Measurements from ENCODE around the gene TMEM184A. TPM values are rescaled to one million over a fixed set of nuclear protein-coding genes. Genes with fewer than 3 reads are reported as not detected.

Gene TMEM184A
- total and polyA plus RNA-seq, 10 of the 15 experiments (the other 5 are each of a cell fraction or from before 2014, with no cell fraction given): 0.04 to 0.15 TPM; not detected in 8

- intact Hi-C loops (cut with micrococcal nuclease; ENCODE audit: unreplicated experiment) (no loop called here), in situ Hi-C loops (cut with MboI) (no loop called here)
- no peaks in the 10 kb centered on the region for H3K4me1 ChIP-seq (ENCODE audit: control insufficient read depth, insufficient read depth, low read length)
- no peak overlapping the region for H3K9ac ChIP-seq (ENCODE audit: control insufficient read depth, insufficient read depth, low read length)
- no peaks in the 10 kb centered on the region; the same call in 2 of the 3 replicates for H3K9me3 ChIP-seq (replicated peaks; ENCODE audit: control insufficient read depth, insufficient read depth, low read length)
- CTCF ChIA-PET: no interaction called here
- H3K79me2 ChIP-seq (ENCODE audit: control insufficient read depth, insufficient read depth, low read length): no peaks in the 10 kb centered on the region; the same call in 1 of the 2 replicates
- no peak for TF ChIP-seq EP300 (IDR thresholded peaks at IDR 0.05; ENCODE audit: borderline replicate concordance in 1 of 2, control insufficient read depth in 1 of 2, low read depth in 2 of 2, low read length in 2 of 2)
- TF ChIP-seq IKZF2 (IDR thresholded peaks at IDR 0.05): no peak
- no peak for TF ChIP-seq ZBTB11 (CRISPR knock-in tag; IDR thresholded peaks at IDR 0.05)
- TF ChIP-seq NFIC (IDR thresholded peaks at IDR 0.05; ENCODE audit: low read depth, low read length): no peak
- no peak for TF ChIP-seq FOXK2 (IDR thresholded peaks at IDR 0.05)
- TF ChIP-seq E2F4 (IDR thresholded peaks at IDR 0.05; ENCODE audit: low read depth, low read length): no peak
- no peak for TF ChIP-seq SRF (IDR thresholded peaks at IDR 0.05; ENCODE audit: low read depth in 2 of 2, low read length in 2 of 2)
- TF ChIP-seq CREM (IDR thresholded peaks at IDR 0.05; ENCODE audit: low read depth): no peak
- TF ChIP-seq CBX5 (IDR thresholded peaks at IDR 0.05; ENCODE audit: low read depth): no peak
- TF ChIP-seq SP1 (IDR thresholded peaks at IDR 0.05; ENCODE audit: low read depth, low read length): no peak
- TF ChIP-seq RB1 (IDR thresholded peaks at IDR 0.05; ENCODE audit: borderline replicate concordance): no peak
- no peak for TF ChIP-seq KLF5 (IDR thresholded peaks at IDR 0.05; ENCODE audit: partially characterized antibody)
- no peak for TF ChIP-seq RAD21 (IDR thresholded peaks at IDR 0.05; ENCODE audit: insufficient read depth, low read depth, low read length)
- TF ChIP-seq KAT2A (conservative IDR thresholded peaks at IDR 0.05; ENCODE audit: control insufficient read depth, low read depth, low read length): no peak
- no peak for TF ChIP-seq TCF7 (IDR thresholded peaks at IDR 0.05; ENCODE audit: borderline replicate concordance)
- TF ChIP-seq POLR2AphosphoS5 (IDR thresholded peaks at IDR 0.05; ENCODE audit: low read length): no peak
- no peak for TF ChIP-seq BHLHE40 (IDR thresholded peaks at IDR 0.05; ENCODE audit: borderline replicate concordance in 1 of 2, low read depth in 2 of 2, low read length in 1 of 2)
- ATAC-seq (no peak), DNase-seq (ENCODE audit: low read depth, low spot score) (no peak), FAIRE-seq (no peak)
- no peaks in the 10 kb centered on the region for H4K20me1 ChIP-seq (ENCODE audit: control insufficient read depth, insufficient read depth)
- SMC1A ChIA-PET (ENCODE audit: uncharacterized antibody, unreplicated experiment): interaction anchor here (1.0 kb wide), 1 partner anchor 52 kb away, joined by 3 read pairs; no protein-coding TSS in a partner anchor
- H3K4me2 ChIP-seq (ENCODE audit: control insufficient read depth, insufficient read depth): no peak overlapping the region
- no peaks in the 10 kb centered on the region for H3K27me3 ChIP-seq (replicated peaks in 1 of 2; ENCODE audit: control insufficient read depth in 2 of 2, insufficient read depth in 2 of 2, low read length in 1 of 2)
- BruUV-seq (replicated peaks): no TSS peak
- POLR2A ChIA-PET: no interaction called here
- H3K27ac ChIP-seq (ENCODE audit: control insufficient read depth, insufficient read depth): no peak overlapping the region
- WGBS (ENCODE audit: insufficient coverage, insufficient replicate concordance, low lambda C conversion rate, missing lambda C conversion rate): 59% methylated on average over 6 of the region's 6 CpGs
- RAD21 ChIA-PET (ENCODE audit: unreplicated experiment): no interaction called here
- H2AFZ ChIP-seq (ENCODE audit: control insufficient read depth, low read depth, low read length): no peak overlapping the region
- no peak overlapping the region for H3K4me3 ChIP-seq
- H3K36me3 ChIP-seq (ENCODE audit: control insufficient read depth in 2 of 2, insufficient read depth in 2 of 2, low read length in 1 of 2): no peaks in the 10 kb centered on the region
Observed at GRCh38 chr7:1525409-1525808, 30.6 kb downstream of the TMEM184A start.

Data from GM12878 (cell line).